HTERT RPE-1 (cell line): ENCODE data around the gene TMEM139.

ENCODE experiments used
- in situ Hi-C: fragments of 300-500 bp; cut with MboI; formaldehyde crosslinking; loops from 4 replicates; pipeline ENCODE4 v1.14.3; 2020; ENCODE audit warnings: low sequenced_read_pairs

Gene TMEM139

DNA sequence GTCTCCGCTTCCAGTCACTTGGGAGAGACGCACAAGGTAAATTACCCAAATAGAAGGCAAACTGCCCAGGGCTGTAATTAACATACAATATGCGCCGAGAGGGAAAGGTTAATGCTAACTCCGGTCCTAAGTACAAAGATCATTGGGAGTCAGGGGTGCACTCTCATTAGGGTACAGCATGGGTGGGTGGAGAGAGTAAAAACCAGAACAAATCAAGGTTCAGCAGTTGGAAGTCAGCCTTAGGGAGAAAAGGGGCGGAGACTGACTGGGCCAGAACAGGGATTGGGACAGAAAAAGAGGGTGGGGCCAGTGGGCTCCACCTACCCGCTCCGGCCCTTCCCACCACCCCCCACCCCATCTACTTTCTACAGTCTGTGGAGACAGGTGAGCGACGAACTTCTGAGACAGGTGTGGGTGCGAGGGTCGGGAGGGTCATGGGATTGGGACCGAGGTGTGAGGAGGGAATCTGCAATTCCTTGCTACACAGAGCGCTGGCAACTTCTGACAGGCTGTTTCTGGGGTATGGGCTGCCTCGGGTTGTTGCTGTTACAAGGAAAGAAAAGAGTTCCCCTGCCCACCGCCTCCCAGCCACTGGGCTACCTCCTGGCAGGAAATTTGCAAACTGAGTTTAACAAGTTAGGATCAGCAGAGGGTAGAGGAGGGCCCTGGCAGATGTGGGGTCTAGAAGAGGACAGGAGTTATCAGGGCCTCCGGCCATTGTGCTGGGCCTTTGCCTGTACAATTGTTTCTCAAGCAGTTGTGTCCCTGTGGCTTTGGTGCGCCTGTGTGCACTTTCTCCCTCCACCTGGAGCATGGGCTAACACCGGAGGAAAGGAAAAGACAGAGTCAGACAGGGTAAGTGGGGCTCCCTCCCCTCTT is at the start of gene TMEM139:
TSS of gene TMEM139 (plus strand) at position 368 of the 879 bp plus-strand sequence. CDS start 1,000 bp downstream, outside the sequence.
- in situ Hi-C loops, result no loop called here

DNA sequence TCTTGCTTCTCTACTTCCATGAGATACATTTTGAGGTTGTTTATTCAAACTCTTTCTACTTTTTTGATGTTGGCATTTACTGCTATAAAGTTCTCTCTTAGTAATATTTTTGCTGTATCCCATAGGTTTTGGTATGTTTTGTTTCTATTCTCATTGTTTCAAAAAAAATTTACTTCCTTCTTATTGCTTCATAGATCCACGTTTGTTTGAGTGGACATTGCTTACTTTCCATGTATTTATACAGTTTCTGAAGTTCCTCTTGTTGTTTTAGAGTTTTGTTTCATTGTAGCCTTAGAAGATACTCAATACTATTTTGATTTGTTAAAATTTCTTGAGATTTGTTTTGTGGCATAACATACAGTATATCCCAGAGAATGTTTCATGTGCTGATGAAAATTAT is 49.2 kb upstream of the TMEM139 start:
- in situ Hi-C loops, result no loop called here

DNA sequence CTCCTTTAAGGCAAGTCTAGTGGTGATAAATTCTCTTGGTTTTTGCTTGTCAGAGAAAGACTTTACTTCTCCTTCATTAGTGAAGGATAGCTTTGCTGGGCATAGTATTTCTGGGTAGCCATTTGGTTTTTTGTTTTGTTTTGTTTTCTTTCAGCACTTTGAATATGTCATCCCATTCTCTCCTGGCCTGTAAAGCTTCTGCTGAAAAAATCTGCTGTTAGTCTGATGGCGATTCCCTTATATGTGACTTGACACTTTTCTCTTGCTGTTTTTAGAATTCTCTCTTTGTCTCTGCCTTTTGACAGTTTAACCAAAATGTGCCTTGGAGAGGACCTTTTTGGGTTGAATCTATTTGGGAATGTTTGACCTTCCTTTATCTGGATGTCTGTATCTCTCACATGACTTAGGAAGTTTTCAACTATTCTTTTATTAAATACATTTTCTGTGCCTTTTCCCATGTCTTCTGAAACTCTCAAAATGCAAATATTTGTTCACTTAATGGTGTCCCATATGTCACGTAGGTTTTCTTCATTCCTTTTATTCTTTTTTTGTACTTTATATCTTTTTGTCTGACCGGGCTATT is 48.3 kb upstream of the TMEM139 start:
- in situ Hi-C loops, result no loop called here

DNA sequence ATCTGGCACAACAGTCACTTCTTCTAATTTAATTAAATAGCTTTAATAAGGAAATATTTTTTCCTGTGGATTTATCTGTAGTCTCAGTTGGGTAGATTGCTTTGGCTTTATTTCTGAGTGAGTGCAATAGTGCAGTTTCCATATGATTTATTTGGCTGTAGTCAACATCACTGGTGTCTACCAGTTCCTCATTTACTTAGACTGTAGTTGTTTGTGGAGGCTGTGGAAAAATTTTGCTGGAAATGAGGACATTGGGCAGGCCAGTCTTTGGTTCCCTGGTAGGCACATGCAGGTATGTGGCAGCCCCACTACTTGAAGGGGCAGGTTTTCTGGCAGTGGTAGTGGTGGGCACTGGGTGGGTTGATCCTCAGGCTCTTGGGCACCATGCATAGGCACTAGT is 47.4 kb upstream of the TMEM139 start:
- in situ Hi-C loops, result no loop called here

- in situ Hi-C loops, result no loop called here
These were observed 46.3 kb upstream of the TMEM139 start for GRCh38 chr7:143238289-143238980.

DNA sequence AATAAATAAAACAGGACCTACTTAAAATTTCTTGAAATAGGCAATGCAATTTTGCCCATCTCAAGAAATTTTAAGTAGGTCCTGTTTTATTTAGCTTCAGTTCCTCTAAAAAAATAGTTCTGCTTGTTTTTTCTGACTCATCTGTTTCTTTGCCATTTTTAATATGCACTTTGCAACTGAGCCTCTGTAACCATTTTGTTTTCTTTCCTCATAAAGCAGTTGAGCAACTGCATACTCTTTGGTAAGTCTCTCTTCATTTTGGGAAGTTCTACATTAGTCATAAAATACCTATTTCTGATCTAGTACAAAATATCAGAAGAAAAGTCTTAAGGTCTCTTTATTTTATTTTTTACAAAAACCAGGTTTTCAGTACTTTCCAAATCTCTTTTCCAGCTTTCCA is 44.9 kb upstream of the TMEM139 start:
- in situ Hi-C loops, result no loop called here

DNA sequence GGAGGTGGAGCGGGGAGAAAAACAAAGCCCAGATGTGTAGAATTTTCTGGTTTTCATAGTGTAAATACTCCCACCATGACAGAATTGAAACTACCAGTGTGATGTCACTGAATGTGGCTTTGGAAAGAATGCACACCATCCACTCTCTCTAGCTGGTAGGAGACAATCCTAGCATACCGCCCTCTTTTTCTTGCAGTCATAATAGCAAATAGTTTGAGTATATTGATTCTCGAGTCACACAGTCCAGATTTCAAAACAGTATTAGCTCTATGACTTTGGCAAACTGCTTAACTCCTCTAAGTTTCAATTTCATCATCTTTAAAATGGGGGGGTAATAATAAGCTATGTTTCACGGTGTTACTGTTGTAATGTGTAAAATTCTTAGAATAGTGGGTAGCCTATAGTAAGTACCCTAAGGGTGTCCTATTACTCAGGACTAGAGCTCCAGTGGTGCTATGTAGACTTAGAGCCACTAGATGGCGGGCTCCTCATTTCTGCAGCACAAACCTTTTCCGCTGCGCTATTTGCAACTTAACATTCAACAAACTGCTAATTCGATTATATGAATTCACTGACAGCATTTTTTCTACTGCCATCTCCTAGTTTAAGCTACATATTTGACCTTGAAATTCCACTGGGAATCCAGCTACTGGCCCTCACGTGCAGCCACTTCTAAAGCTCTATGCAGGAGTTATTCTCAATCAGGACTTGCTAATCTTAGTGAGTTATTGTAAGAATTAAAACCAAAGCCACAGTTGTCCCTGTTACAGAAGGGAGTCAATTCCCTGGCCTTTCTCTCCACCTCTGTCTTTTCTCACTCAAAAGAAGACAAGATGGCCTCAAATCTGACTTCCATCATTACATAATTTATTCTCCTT is 44.2 kb upstream of the TMEM139 start:
- in situ Hi-C loops, result no loop called here

- in situ Hi-C loops, result no loop called here
These were observed 42.5 kb upstream of the TMEM139 start for GRCh38 chr7:143242306-143242705.

- in situ Hi-C loops, result no loop called here
These were observed 41.6 kb upstream of the TMEM139 start for GRCh38 chr7:143243111-143243510.

GRCh38 chr7:143243614-143244013 is 41.1 kb upstream of the TMEM139 start:
- in situ Hi-C loops, result no loop called here

DNA sequence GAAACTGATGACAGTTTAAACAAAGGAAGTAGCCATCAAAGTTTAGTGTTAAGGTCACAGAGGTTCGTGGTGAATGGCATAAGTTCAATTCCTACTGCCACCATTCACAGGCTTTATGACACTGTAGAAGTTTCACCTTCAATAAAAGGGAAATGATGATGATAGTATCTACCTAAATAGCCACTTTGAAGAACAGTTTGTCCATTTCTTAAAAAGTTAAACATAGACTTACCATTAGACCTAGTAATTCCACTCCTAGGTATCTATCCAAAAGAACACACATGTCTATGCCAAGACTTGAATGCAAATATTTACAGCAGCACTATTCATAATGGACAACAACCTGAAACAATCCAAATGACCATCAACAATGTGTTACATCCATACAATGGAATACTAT is 40.4 kb upstream of the TMEM139 start:
- in situ Hi-C loops, result no loop called here

- in situ Hi-C loops, result no loop called here
These were observed 39.6 kb upstream of the TMEM139 start for GRCh38 chr7:143245123-143245522.

DNA sequence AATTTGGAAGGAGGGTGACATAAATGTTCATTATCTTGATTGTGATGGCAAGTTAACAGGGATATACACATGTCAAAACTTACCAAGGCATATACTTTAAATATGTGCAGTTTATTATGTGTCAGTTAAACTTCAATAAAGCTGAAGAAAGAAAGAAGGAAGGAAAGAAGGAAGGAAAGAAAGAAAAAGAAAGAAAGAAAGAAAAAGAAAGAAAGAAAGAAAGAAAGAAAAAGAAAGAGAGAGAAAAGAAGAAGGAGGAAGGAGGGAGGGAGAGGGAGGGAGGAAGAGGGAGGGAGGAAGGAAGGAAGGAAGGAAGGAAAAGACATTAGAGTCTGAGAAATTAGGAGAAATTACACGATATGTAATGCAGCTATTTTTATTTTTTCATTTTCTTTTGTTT is 37.4 kb upstream of the TMEM139 start:
- in situ Hi-C loops, result no loop called here

DNA sequence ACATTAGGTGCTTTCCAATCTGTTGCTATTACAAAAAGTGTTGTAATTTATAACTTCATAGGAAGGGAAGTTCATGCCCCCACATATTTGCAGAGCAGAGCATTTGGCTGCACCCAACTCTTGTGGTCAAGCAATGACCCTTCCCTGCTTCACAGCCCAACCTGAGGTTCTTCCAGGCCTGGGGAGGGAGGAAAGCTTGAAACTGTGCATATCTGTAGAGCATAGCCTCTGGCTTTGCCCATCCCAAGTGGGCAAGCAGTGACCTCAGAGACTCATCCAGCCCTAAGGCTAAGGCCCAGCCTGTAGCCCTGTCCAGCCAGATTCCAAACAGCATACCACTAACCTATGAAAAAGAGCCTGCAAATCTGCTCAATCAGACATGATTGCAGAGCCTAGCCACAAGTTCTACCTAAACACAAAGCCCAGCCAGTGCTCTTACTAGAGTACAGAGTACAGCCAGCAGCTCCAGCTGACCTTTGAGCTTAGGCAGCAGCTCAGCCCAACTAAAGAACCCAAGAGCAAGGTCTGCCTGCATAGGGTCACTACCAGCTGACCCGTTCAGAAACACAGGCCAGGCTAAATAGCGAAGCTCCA is 35.9 kb upstream of the TMEM139 start:
- in situ Hi-C loops, result no loop called here

DNA sequence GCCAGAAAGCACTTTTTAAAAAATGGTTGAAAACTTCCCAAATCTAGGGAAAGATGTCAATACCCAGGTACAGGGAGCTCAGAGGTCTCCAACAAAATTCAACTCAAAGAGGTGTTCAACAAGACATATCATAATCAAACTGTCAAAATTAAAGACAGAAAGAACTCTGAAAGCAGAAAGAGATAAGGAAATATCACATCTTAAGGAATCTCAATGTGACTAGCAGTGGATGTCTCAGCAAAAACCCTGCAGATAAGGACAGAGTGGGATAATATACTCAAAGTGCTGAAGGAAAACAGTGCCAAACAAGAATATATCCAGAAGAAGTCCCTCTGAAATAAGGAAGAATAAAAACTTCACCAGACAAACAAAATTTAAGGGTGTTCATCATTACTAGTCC is 34.6 kb upstream of the TMEM139 start:
- in situ Hi-C loops, result no loop called here

DNA sequence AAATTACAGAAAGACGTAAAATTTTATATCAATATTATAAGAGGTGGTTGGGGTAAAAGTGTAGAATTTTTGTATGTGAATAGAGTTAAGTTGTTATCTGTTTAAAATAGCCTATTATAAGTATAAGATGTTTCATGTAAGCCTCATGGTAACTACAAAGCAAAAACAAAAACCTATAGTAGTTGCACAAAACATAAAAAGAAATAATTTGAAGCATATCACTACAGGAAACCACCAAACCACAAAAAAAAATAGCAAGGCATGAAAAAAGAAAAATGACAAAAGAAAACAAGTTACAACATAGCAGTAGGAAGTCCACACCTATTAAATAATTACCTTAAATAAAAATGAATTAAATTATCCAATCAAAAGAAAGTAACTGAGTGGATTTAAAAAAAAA is 33.9 kb upstream of the TMEM139 start:
- in situ Hi-C loops, result no loop called here

DNA sequence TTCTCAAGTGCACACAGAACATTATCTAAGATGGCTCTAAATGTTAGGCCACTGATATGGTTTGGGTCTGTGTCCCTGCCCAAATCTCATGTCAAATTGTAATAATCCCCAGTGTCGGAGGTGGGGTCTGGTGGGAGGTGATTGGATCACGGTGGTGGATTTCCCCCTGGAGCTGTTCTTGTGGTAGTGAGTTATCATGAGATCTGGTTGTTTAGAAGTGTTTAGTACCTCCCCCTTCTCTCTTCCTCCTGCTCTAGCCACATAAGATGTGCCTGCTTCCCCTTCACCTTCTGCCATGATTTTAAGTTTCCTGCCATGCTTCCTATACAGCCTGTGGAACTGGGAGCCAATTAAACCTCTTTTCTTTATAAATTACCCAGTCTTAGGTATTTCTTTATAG is 32.8 kb upstream of the TMEM139 start:
- in situ Hi-C loops, result no loop called here

GRCh38 chr7:143255564-143255963 is 29.2 kb upstream of the TMEM139 start:
- in situ Hi-C loops, result no loop called here

- in situ Hi-C loops, result no loop called here
These were observed 28.4 kb upstream of the TMEM139 start for GRCh38 chr7:143256325-143256724.

- in situ Hi-C loops, result no loop called here
These were observed 27.8 kb upstream of the TMEM139 start for GRCh38 chr7:143256932-143257331.

DNA sequence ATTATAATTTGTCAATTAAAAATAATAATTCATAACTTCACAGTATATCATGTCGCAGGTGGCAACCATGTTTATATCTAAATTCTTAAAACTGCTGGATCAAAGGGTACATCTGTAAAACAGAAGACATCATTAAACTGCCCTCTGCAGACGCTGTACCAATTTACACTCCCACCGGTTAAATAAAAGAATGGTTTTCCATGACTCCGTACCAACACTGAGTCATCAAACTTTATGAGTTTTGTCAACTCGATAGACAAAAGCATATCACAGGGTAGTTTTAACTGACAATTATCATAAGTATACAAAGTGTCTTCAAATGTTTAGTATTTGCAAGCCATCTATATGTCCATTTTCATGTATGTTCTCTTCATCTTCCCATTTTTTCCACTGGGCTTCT is 27.3 kb upstream of the TMEM139 start:
- in situ Hi-C loops, result no loop called here
